HCT116 (cell line): ENCODE measurements around the gene SLC16A1.

Experiments
- EZH2 ChIP-seq: fragments of 200-600 bp; sonication (generic); IDR thresholded peaks from 2 replicates; pipeline ENCODE4 v1.6.1; 2017; ENCODE audit warnings: antibody characterized with exemption, mixed run types
- TF ChIP-seq, protein P1 (sequence below): IDR thresholded peaks from 2 replicates; pipeline ENCODE4 v1.6.1; 2012
- TF ChIP-seq, protein P2 (sequence below), 3 experiments: fragments of 200-600 bp in 1 of 3; sonication (generic) in 1 of 3; IDR thresholded peaks in 2 of 3; conservative IDR thresholded peaks in 1 of 3; 2 replicates each; pipeline ENCODE4 v1.5.1; 2012 to 2017; ENCODE audit warnings: low read depth in 2 of 3, low read length in 2 of 3, antibody characterized with exemption in 1 of 3, borderline replicate concordance in 1 of 3, control low read depth in 1 of 3, mild to moderate bottlenecking in 1 of 3, mixed read lengths in 1 of 3, mixed run types in 1 of 3, moderate library complexity in 1 of 3; ENCODE audit not compliant: insufficient read depth in 1 of 3

DNA sequence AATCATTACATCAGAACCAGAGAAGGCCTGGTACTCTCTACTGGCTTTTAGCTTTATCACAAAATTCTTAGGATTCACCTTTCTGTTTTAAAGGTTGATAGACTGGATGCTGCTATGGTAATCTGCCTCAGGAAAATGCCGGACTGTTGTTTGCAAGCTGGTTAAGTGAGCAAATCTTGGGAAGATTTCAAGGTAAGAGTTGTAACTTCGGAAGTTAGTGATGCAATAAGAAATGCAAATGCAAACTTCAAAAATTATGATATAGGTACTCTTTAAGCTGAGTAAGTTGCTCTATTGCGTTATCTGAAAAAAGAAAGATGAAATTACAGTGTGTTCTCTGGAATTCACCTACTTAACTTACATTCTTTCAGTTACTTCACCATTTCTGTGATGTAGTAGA lies 4.4 kb upstream of the SLC16A1 start:
- TF ChIP-seq, protein P1, sequence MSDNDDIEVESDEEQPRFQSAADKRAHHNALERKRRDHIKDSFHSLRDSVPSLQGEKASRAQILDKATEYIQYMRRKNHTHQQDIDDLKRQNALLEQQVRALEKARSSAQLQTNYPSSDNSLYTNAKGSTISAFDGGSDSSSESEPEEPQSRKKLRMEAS: no peak
- TF ChIP-seq, protein P2, sequence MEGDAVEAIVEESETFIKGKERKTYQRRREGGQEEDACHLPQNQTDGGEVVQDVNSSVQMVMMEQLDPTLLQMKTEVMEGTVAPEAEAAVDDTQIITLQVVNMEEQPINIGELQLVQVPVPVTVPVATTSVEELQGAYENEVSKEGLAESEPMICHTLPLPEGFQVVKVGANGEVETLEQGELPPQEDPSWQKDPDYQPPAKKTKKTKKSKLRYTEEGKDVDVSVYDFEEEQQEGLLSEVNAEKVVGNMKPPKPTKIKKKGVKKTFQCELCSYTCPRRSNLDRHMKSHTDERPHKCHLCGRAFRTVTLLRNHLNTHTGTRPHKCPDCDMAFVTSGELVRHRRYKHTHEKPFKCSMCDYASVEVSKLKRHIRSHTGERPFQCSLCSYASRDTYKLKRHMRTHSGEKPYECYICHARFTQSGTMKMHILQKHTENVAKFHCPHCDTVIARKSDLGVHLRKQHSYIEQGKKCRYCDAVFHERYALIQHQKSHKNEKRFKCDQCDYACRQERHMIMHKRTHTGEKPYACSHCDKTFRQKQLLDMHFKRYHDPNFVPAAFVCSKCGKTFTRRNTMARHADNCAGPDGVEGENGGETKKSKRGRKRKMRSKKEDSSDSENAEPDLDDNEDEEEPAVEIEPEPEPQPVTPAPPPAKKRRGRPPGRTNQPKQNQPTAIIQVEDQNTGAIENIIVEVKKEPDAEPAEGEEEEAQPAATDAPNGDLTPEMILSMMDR (IDR thresholded peaks at IDR 0.05 in 2 of 3, conservative IDR thresholded peaks at IDR 0.05 in 1 of 3; ENCODE audit: borderline replicate concordance in 1 of 3, insufficient read depth in 1 of 3, low read depth in 2 of 3, low read length in 2 of 3): no peak
- TF ChIP-seq EZH2: no peak
